ENCODE measurements around the gene ZMYND8.

- no peak for TF ChIP-seq CTCF (IDR thresholded peaks at IDR 0.05)
- no peak for TF ChIP-seq ZFX (IDR thresholded peaks at IDR 0.05; ENCODE audit: borderline replicate concordance)
Measured at GRCh38 chr20:47355489-47356219, 845 bp downstream of the ZMYND8 start.
